Left lung (tissue), 10 donors: ENCODE measurements around the gene ENOPH1. TPM values are rescaled to one million over a fixed set of nuclear protein-coding genes. Genes with fewer than 3 reads are reported as not detected.

ENCODE experiments used
- ATAC-seq: fragments of 200-7000 bp; cut with Tn5 transposase; one replicate; pipeline ENCODE4 v1.9.1; 2020; ENCODE audit warnings: moderate library complexity
- DNase-seq, 4 donors: peaks; one replicate each; pipeline ENCODE4 v3.0.0-alpha.2; 2013 to 2020
- H3K27ac ChIP-seq, 2 donors: fragments of 200-600 bp; sonication (generic) in 1 of 2; one replicate each; pipeline versions ENCODE4 v1.5.0 to v1.8.0; 2020 to 2021
- H3K27me3 ChIP-seq, 2 donors: fragments of 200-600 bp; sonication (generic) in 1 of 2; one replicate each; pipeline versions ENCODE4 v1.5.0 to v1.8.0; 2020 to 2021
- H3K36me3 ChIP-seq, 2 donors: fragments of 200-600 bp; sonication (generic) in 1 of 2; one replicate each; pipeline versions ENCODE4 v1.5.0 to v1.8.0; 2020 to 2021
- H3K4me1 ChIP-seq, 2 donors: fragments of 200-600 bp; one replicate each; pipeline ENCODE4 v1.8.0; 2021
- H3K4me3 ChIP-seq, 2 donors: fragments of 200-600 bp; sonication (generic) in 1 of 2; one replicate each; pipeline versions ENCODE4 v1.5.0 to v1.8.0; 2020 to 2021; ENCODE audit warnings: mild to moderate bottlenecking in 1 of 2
- H3K9me3 ChIP-seq, 2 donors: fragments of 200-600 bp; sonication (generic) in 1 of 2; one replicate each; pipeline versions ENCODE4 v1.5.0 to v1.8.0; 2020 to 2021
- intact Hi-C, 2 donors: fragments of 100-400 bp; cut with DNase I; formaldehyde crosslinking; loops; one replicate each; pipeline versions ENCODE4 v1.11.2 to v1.14.2; 2022
- polyA plus RNA-seq, 6 donors: library from polyadenylated mRNA; unstranded; fragments of 120-200 nt; gene quantifications; one replicate each; pipeline ENCODE4 v1.2.1, GENCODE V29; 2013; ENCODE audit not compliant: insufficient read length in 6 of 6
- total RNA-seq, 2 donors: library from RNA; stranded (reverse); fragmentation: NEBNext Ultra II Directional; extraction: Animal tissue kit (Norgen Biotek cat#: 25700); gene quantifications; one replicate each; pipeline ENCODE4 v1.2.1, GENCODE V29; 2021
- TF ChIP-seq, protein P1 (sequence below), 2 donors: fragments of 200-600 bp; sonication (generic) in 1 of 2; IDR thresholded peaks; one replicate each; pipeline versions ENCODE4 v1.5.0 to v1.8.0; 2021; ENCODE audit warnings: antibody characterized with exemption in 2 of 2
- donor health status: DM: no; HTN: yes; CAD: no.
- donor health status: DM: no; HTN: no; CAD: no.

Gene ENOPH1
- total and polyA plus RNA-seq, 8 donors = 26.1 to 57.0 (median 51.9) TPM

DNA sequence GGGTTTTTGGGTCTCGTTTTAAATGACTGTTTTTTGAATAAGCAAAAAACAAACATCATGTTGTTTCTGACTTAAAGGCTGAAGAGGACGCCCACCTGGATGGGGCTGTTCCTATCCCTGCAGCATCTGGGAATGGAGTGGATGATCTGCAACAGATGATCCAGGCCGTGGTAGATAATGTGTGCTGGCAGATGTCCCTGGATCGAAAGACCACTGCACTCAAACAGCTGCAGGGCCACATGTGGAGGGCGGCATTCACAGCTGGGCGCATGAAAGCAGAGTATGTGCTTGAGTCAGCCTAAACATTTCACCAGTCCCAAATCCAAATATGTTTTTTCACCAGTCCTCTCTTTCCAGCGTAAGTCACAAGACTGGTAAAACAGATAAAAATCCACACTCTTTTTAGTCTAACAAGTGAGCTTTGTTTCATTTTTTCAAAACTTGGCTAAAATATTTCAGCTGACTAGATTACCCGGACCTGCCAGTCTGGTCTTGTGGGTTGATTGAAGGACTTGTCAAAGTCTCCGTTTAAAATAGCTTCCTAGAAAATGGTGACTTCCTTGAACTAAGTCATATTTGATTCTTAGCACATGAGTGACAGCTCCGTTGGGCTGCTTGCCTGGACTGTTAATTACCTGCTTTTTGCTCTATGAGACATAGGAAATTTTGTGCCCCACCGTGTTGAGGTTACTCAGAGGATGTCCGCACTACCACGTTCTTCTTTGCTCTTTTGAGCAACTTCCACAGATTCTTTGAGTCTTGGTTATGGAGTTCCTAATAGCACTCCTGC is 20.8 kb downstream of the ENOPH1 start:
- no peaks in the 10 kb centered on the region for H3K9me3 ChIP-seq
- H3K36me3 ChIP-seq = peaks cover 0 to 68% of the 10 kb centered on the region in 2 donors
- intact Hi-C loops = no loop called here
- H3K4me3 ChIP-seq = no peak overlapping the region
- no peak overlapping the region for H3K27ac ChIP-seq
- H3K27me3 ChIP-seq = no peaks in the 10 kb centered on the region
- ATAC-seq (no peak), DNase-seq (no peak)
- TF ChIP-seq, protein P1, sequence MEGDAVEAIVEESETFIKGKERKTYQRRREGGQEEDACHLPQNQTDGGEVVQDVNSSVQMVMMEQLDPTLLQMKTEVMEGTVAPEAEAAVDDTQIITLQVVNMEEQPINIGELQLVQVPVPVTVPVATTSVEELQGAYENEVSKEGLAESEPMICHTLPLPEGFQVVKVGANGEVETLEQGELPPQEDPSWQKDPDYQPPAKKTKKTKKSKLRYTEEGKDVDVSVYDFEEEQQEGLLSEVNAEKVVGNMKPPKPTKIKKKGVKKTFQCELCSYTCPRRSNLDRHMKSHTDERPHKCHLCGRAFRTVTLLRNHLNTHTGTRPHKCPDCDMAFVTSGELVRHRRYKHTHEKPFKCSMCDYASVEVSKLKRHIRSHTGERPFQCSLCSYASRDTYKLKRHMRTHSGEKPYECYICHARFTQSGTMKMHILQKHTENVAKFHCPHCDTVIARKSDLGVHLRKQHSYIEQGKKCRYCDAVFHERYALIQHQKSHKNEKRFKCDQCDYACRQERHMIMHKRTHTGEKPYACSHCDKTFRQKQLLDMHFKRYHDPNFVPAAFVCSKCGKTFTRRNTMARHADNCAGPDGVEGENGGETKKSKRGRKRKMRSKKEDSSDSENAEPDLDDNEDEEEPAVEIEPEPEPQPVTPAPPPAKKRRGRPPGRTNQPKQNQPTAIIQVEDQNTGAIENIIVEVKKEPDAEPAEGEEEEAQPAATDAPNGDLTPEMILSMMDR (IDR thresholded peaks at IDR 0.05) = no peak
- no peaks in the 10 kb centered on the region for H3K4me1 ChIP-seq

DNA sequence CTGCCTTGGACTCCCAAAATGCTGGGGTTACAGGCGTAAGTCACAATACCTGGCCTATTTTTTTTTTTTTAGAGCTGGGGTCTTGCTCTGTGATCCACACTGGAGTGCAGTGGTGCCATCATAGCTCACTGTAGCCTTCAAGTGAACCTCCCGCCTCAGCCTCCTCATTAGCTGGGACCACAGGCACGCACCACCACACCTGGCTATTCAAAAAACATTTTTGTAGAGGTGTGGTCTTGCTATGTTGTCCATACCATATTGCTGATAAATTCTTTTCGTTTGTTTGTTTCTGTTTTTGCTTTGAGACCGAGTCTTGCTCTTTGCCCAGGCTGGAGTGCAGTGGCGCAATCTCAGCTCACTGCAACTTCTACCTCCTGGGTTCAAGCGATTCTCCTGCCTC is 21.6 kb downstream of the ENOPH1 start:
- Histone ChIP-seq H3K36me3 (peaks cover 0 to 76% of the 10 kb centered on the region in 2 donors), H3K4me1 (no peaks in the 10 kb centered on the region), H3K9me3 (no peaks in the 10 kb centered on the region), H3K27ac (no peak overlapping the region), H3K4me3 (no peak overlapping the region), H3K27me3 (no peaks in the 10 kb centered on the region)
- no peak for ATAC-seq
- DNase-seq = no peak
- intact Hi-C loops = no loop called here
- TF ChIP-seq, protein P1 (IDR thresholded peaks at IDR 0.05) = no peak

DNA sequence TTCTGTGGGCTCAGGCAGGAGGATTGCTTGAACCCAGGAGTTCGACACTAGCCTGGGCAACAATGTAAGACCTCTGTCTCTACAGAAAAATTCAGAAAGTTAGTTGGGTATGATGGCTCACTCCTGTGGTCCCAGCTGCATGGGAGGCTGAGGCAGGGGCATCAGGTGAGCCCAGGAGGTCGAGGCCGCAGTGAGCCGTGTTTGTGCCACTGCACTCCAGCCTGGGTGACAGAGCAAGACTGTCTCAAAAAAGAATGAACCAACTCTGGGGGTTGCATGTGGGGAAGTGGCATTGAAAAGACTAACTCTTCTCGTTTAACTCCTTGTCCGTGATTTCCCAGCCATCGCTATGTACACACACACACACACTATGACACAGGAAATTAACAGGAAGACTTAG is 26.9 kb downstream of the ENOPH1 start:
- H3K4me1 ChIP-seq = no peaks in the 10 kb centered on the region
- H3K27ac ChIP-seq = no peak overlapping the region
- H3K9me3 ChIP-seq = no peaks in the 10 kb centered on the region
- TF ChIP-seq, protein P1 (IDR thresholded peaks at IDR 0.05) = no peak
- H3K4me3 ChIP-seq = no peak overlapping the region
- DNase-seq (no peak), ATAC-seq (no peak)
- H3K27me3 ChIP-seq = no peaks in the 10 kb centered on the region
- intact Hi-C loops = no loop called here
- peaks cover 0 to 87% of the 10 kb centered on the region in 2 donors for H3K36me3 ChIP-seq

DNA sequence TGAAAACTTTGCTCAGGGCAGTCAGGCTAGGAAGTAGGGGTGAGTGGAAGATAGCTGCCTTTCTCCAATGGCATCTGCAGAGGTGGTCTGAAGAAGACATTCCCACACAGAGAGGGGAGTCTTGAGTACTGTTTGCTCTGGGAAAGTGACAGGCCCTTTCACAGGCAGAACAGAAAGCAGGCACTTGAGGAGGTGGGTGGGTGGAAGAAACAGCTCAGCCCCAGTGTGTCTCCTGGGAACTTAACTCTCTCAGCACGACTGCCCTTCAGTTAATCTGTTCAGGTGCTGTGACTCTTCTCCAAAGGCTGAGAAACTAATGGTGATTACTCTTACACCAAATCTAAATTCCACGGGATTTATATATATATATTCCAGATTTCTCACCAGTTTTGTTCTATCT is 28.3 kb downstream of the ENOPH1 start:
- ATAC-seq = no peak
- H3K4me3 ChIP-seq = no peak overlapping the region
- H3K4me1 ChIP-seq = no peaks in the 10 kb centered on the region
- TF ChIP-seq, protein P1 (IDR thresholded peaks at IDR 0.05) = no peak
- no peak overlapping the region for H3K27ac ChIP-seq
- H3K36me3 ChIP-seq = peaks cover 0 to 79% of the 10 kb centered on the region in 2 donors
- DNase-seq = no peak
- H3K27me3 ChIP-seq = no peaks in the 10 kb centered on the region
- intact Hi-C loops = no loop called here
- no peaks in the 10 kb centered on the region for H3K9me3 ChIP-seq

DNA sequence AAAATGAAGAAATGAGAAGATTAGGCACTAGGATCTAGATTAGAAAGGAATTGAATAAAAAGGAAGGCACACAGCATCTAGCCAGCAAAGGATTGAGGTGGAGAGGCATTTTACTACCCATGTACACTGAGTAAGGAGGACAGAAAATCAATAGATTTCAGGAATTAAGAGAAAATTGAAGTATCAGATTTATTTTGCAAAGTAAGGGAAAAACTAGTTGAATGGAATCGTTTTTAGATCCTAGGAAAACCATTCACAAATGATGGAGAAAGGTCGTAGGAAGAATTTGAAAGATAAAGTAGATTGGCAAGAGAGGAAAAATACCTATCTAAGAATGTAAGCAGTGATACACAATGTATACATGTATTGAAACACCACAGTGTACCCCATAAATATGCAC is 31.3 kb downstream of the ENOPH1 start:
- DNase-seq (no peak), ATAC-seq (no peak)
- H3K36me3 ChIP-seq = peaks cover 0 to 55% of the 10 kb centered on the region in 2 donors
- H3K4me1 ChIP-seq = no peaks in the 10 kb centered on the region
- TF ChIP-seq, protein P1 (IDR thresholded peaks at IDR 0.05) = no peak
- H3K27ac ChIP-seq = no peak overlapping the region
- no peaks in the 10 kb centered on the region for H3K9me3 ChIP-seq
- H3K27me3 ChIP-seq = no peaks in the 10 kb centered on the region
- no peak overlapping the region for H3K4me3 ChIP-seq
- intact Hi-C loops = loop anchor here in 1 of 2 donors (5.0 to 10.0 kb wide), 2 partner anchors 276 to 343 kb away; no protein-coding TSS in a partner anchor
